ENCODE measurements around the gene PRKG1.
"Not testable (repeated sequence)": the region's sequence is repeated elsewhere in the genome, so short reads cannot be mapped to it uniquely, and the experiment has no call there.

Gene PRKG1

GRCh38 chr10:52226197-52226847, 1152.0 kb downstream of the PRKG1 start:
- H3K9ac ChIP-seq (ENCODE audit: low read depth, low read length): no peak overlapping the region
- no peaks in the 10 kb centered on the region for H3K36me3 ChIP-seq (ENCODE audit: insufficient read depth, low read length)
- H3K4me1 ChIP-seq (ENCODE audit: insufficient read depth, low read length): no peaks in the 10 kb centered on the region
- no peak overlapping the region for H3K4me3 ChIP-seq (ENCODE audit: low read length)
- H3K27me3 ChIP-seq (ENCODE audit: insufficient read depth, low read length): no peaks in the 10 kb centered on the region
- no peaks in the 10 kb centered on the region for H3K9me3 ChIP-seq (ENCODE audit: insufficient read depth, low read depth, low read length)
- 86% methylated on average over 1 of the region's 1 CpG for WGBS
- H3K27ac ChIP-seq (ENCODE audit: low read depth, low read length): no peak overlapping the region

DNA sequence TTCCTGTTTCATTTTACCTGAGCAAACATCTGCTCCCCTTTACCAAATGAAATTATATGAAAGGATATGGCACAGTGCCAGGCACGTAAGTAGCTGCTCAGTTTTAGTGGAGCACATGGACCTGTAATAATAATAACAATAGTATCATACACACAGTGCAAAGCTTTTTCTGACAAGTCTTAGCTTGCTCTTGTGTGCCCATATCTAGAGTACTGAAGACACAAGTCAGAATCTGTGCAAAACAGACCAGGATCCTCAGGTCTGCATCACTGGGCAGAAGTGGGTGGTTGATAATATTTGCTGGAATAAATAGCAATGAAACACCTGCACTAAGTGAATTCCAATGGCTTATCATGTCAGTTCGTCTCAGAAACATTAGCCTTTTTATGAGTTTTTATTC, 1154.3 kb downstream of the PRKG1 start:
- no peak overlapping the region for H3K9ac ChIP-seq (ENCODE audit: low read depth, low read length)
- H3K4me1 ChIP-seq (ENCODE audit: insufficient read depth, low read length): peaks cover 5% of the 10 kb centered on the region; the same call in 1 of the 2 replicates
- 100% methylated on average over 1 of the region's 2 CpGs for WGBS
- H3K36me3 ChIP-seq (ENCODE audit: insufficient read depth, low read length): no peaks in the 10 kb centered on the region
- H3K27ac ChIP-seq (ENCODE audit: low read depth, low read length): no peak overlapping the region
- no peaks in the 10 kb centered on the region for H3K27me3 ChIP-seq (ENCODE audit: insufficient read depth, low read length)
- H3K4me3 ChIP-seq (ENCODE audit: low read length): no peak overlapping the region
- no peaks in the 10 kb centered on the region for H3K9me3 ChIP-seq (ENCODE audit: insufficient read depth, low read depth, low read length)

DNA sequence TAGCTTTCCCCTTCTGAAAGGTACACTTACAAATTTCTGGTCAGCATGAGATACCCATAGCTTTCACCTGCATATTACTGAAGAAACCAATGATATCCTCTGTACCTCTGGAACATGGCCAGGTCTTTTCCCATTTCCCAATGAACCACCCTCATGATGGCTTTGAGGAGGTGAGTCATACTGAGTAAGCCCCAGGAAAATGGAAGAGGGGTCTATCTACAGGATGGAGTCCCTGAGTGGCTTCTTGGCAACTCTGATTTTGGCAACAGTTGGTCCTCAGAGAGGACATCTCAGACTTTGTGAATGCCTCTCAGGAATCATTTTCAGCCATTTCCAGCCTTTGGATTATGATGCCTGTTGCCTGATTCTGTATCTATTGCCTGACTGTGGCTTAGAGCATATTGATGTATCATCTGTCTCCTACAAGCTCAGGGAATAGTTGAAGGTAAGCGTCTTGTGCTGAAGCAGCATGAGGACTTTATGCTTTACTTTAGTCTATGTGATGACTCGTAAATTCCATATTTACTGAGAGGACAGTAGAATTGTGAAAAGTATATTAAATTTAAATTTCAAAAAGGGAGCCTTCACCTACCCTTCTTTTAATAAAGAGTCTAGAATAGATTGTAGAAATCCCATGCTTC, 1155.1 kb downstream of the PRKG1 start:
- WGBS: 100% methylated on average over 1 of the region's 2 CpGs
- no peak overlapping the region for H3K27ac ChIP-seq (ENCODE audit: low read depth, low read length)
- H3K9ac ChIP-seq (ENCODE audit: low read depth, low read length): no peak overlapping the region

DNA sequence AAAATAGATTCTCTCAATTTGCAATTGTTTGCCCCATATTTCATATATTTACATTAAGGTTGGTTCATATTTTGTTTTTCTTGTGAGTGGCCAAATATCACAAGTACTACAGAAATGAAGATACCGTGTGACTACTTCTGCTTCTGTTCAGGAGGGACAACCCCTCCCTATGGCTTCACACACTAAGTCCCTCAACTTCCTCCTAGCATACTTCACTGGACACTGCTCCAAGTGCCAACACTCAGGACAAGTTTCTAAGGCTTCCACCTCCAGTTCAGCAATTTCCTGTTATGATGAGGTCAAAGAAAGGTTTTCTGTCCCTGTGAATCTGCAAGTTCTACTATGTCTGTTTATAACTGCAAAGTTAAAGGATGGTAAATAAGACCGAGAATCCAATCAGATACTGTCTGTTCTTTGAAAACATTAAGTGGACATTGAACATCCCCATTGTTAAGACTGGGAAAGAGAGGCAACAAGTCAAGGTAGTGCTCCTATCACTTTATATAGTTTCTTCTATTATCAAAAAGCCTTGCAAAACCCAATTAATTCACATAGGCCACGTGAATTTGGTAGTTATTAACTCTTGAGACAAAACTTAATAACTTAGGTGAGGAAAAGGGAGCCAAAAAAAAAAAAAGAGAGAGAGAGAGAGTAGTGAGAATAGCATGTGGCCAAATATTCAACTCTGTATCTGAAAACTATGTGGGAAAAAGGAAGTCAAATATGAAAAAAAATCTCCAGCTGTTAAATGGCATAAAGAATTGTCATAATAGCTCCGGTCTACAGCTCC, 1158.5 kb downstream of the PRKG1 start:
- H3K27ac ChIP-seq (ENCODE audit: low read depth, low read length): no peak overlapping the region
- H3K9me3 ChIP-seq (ENCODE audit: insufficient read depth, low read depth, low read length): no peaks in the 10 kb centered on the region
- peak overlapping the region; percentile 53 for H3K4me3 ChIP-seq (ENCODE audit: low read length)
- peaks cover 5% of the 10 kb centered on the region; the same call in 1 of the 2 replicates for H3K4me1 ChIP-seq (ENCODE audit: insufficient read depth, low read length)
- no peaks in the 10 kb centered on the region for H3K27me3 ChIP-seq (ENCODE audit: insufficient read depth, low read length)
- H3K9ac ChIP-seq (ENCODE audit: low read depth, low read length): peak overlapping the region; percentile 59; the same call in 1 of the 2 replicates
- 57% methylated on average over 3 of the region's 4 CpGs for WGBS
- H3K36me3 ChIP-seq (ENCODE audit: insufficient read depth, low read length): no peaks in the 10 kb centered on the region

More for the DNA sequence above, 1155.1 kb downstream of the PRKG1 start:
- H3K4me3 ChIP-seq (ENCODE audit: low read length): no peak overlapping the region
- no peaks in the 10 kb centered on the region for H3K9me3 ChIP-seq (ENCODE audit: insufficient read depth, low read depth, low read length)
- H3K36me3 ChIP-seq (ENCODE audit: insufficient read depth, low read length): no peaks in the 10 kb centered on the region
- H3K27me3 ChIP-seq (ENCODE audit: insufficient read depth, low read length): no peaks in the 10 kb centered on the region
- peaks cover 5% of the 10 kb centered on the region; the same call in 1 of the 2 replicates for H3K4me1 ChIP-seq (ENCODE audit: insufficient read depth, low read length)

DNA sequence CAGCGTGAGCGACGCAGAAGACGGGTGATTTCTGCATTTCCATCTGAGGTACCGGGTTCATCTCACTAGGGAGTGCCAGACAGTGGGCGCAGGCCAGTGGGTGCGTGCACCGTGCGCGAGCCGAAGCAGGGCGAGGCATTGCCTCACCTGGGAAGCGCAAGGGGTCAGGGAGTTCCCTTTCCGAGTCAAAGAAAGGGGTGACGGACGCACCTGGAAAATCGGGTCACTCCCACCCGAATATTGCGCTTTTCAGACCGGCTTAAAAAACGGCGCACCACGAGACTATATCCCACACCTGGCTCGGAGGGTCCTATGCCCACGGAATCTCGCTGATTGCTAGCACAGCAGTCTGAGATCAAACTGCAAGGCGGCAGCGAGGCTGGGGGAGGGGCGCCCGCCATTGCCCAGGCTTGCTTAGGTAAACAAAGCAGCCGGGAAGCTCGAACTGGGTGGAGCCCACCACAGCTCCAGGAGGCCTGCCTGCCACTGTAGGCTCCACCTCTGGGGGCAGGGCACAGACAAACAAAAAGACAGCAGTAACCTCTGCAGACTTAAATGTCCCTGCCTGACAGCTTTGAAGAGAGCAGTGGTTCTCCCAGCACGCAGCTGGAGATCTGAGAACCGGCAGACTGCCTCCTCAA, 1159.2 kb downstream of the PRKG1 start:
- not testable (repeated sequence) for H3K27ac ChIP-seq (ENCODE audit: low read depth, low read length); H3K9me3 ChIP-seq (ENCODE audit: insufficient read depth, low read depth, low read length); H3K4me1 ChIP-seq (ENCODE audit: insufficient read depth, low read length); H3K27me3 ChIP-seq (ENCODE audit: insufficient read depth, low read length); H3K36me3 ChIP-seq (ENCODE audit: insufficient read depth, low read length)
- peak overlapping the region; percentile 53 for H3K4me3 ChIP-seq (ENCODE audit: low read length)
- 2% methylated on average over 4 of the region's 34 CpGs for WGBS
- peak overlapping the region; percentile 59; the same call in 1 of the 2 replicates for H3K9ac ChIP-seq (ENCODE audit: low read depth, low read length)

DNA sequence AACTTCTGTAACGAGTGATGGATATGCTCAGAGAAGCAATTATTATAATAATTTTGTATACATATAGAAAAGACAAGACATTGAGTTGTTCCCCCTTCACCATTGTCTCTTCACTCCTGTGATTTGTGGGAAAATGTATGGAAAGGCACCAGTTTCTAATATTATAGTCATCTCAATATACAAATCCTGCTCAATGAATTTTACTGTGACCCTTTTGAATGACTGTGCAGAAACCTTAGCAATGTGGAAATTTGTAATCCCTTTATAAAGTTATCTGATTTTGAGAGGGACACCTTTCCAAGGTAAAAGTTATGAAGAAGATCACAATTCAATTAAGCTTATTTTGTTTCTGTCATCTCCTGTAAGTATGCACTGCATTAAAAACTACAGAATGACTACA, 1165.5 kb downstream of the PRKG1 start:
- Histone ChIP-seq H3K9me3 (ENCODE audit: insufficient read depth, low read depth, low read length) (no peaks in the 10 kb centered on the region), H3K4me1 (ENCODE audit: insufficient read depth, low read length) (no peaks in the 10 kb centered on the region), H3K27me3 (ENCODE audit: insufficient read depth, low read length) (no peaks in the 10 kb centered on the region), H3K36me3 (ENCODE audit: insufficient read depth, low read length) (no peaks in the 10 kb centered on the region), H3K9ac (ENCODE audit: low read depth, low read length) (no peak overlapping the region), H3K27ac (ENCODE audit: low read depth, low read length) (no peak overlapping the region), H3K4me3 (ENCODE audit: low read length) (no peak overlapping the region)
- WGBS: no CpG with 5 or more reads among the region's 1 CpG

- Histone ChIP-seq H3K4me3 (ENCODE audit: low read length) (no peak overlapping the region), H3K9me3 (ENCODE audit: insufficient read depth, low read depth, low read length) (no peaks in the 10 kb centered on the region), H3K36me3 (ENCODE audit: insufficient read depth, low read length) (no peaks in the 10 kb centered on the region), H3K4me1 (ENCODE audit: insufficient read depth, low read length) (no peaks in the 10 kb centered on the region), H3K27ac (ENCODE audit: low read depth, low read length) (no peak overlapping the region), H3K9ac (ENCODE audit: low read depth, low read length) (no peak overlapping the region), H3K27me3 (ENCODE audit: insufficient read depth, low read length) (no peaks in the 10 kb centered on the region)
- 100% methylated on average over 2 of the region's 2 CpGs for WGBS
These were observed 1171.3 kb downstream of the PRKG1 start for GRCh38 chr10:52245547-52245946.

DNA sequence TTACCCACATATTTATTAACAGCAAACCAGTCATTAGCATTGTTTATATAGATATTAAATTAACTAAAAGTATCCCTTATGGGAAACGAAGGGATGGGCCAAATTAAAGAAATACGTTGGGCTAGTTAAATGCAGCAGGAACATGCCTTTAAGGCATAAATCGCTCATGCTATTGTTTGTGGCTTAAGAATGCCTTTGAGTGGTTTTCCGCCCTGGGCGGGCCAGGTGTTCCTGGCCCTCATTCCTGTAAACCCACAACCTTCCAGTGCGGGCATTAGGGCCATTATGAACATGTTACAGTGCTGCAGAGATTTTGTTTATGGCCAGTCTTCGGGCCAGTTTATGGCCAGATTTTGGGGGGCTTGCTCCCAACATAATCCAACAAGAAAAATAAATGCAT, 1173.6 kb downstream of the PRKG1 start:
- 96% methylated on average over 7 of the region's 7 CpGs for WGBS
- H3K4me1 ChIP-seq (ENCODE audit: insufficient read depth, low read length); H3K4me3 ChIP-seq (ENCODE audit: low read length); H3K9ac ChIP-seq (ENCODE audit: low read depth, low read length); H3K9me3 ChIP-seq (ENCODE audit: insufficient read depth, low read depth, low read length); H3K27ac ChIP-seq (ENCODE audit: low read depth, low read length); H3K27me3 ChIP-seq (ENCODE audit: insufficient read depth, low read length); H3K36me3 ChIP-seq (ENCODE audit: insufficient read depth, low read length): not testable (repeated sequence)

DNA sequence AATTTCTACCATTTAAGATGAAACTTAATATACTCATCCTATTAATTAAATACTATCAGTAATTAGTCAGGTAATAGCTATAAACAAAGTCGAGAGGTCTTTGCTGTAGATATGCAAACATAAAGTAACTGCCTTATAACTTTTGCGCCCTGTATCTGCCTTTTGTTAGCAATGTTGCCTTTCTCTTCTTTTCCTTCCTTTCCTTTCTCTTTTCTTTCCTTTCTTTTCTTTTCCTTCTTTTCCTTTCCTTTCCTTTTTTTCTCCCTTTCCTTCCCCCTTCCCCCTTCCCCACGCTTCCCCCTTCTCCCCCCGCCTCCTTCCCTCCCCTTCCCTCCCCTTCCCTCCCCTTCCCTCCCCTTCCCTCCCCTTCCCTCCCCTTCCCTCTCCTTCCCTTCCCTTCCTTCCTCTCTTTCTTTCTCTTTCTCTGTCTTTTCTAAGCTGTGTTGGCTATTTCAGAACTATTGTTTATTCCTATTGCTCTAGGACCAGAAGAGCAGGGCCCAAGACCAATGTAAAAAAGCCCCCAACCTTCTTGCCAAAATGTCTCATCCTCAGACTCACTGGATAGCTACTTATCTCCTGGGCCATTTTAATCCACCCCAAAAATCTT, 1174.5 kb downstream of the PRKG1 start:
- H3K4me3 ChIP-seq (ENCODE audit: low read length): no peak overlapping the region
- H3K36me3 ChIP-seq (ENCODE audit: insufficient read depth, low read length): no peaks in the 10 kb centered on the region
- H3K4me1 ChIP-seq (ENCODE audit: insufficient read depth, low read length): no peaks in the 10 kb centered on the region
- H3K9ac ChIP-seq (ENCODE audit: low read depth, low read length): no peak overlapping the region
- no peak overlapping the region for H3K27ac ChIP-seq (ENCODE audit: low read depth, low read length)
- H3K27me3 ChIP-seq (ENCODE audit: insufficient read depth, low read length): no peaks in the 10 kb centered on the region
- H3K9me3 ChIP-seq (ENCODE audit: insufficient read depth, low read depth, low read length): no peaks in the 10 kb centered on the region
- WGBS: 99% methylated on average over 2 of the region's 4 CpGs

DNA sequence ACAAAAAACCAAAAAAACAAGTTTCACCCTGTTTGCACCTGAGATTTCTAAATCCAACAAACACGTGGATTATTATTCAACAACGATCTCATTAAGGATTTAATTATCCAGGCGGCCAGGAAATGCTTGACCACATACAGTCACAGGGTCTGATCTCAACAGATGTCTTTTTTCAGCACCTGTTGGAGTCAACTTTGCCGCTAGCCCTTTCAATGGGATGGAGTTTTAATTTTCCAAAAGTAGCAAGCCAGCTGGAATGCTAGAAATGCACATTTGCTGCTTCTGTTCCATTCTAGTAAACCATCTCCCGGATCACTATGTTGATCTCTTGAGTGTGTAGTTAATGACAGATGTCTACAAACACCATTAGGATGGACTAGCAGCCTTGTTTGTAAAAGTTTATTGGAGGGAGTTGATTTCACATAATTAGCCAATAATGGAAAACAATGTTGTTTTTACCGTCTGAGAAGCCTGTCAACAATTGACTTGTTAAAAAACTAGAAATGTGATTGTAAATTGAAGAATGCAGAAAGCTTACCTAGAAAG, 1175.6 kb downstream of the PRKG1 start:
- 93% methylated on average over 6 of the region's 6 CpGs for WGBS
- no peak overlapping the region for H3K27ac ChIP-seq (ENCODE audit: low read depth, low read length)
- H3K4me3 ChIP-seq (ENCODE audit: low read length): no peak overlapping the region

More for the DNA sequence above, 1175.6 kb downstream of the PRKG1 start:
- H3K9ac ChIP-seq (ENCODE audit: low read depth, low read length): no peak overlapping the region
- H3K36me3 ChIP-seq (ENCODE audit: insufficient read depth, low read length): no peaks in the 10 kb centered on the region
- H3K4me1 ChIP-seq (ENCODE audit: insufficient read depth, low read length): no peaks in the 10 kb centered on the region
- no peaks in the 10 kb centered on the region for H3K27me3 ChIP-seq (ENCODE audit: insufficient read depth, low read length)
- no peaks in the 10 kb centered on the region for H3K9me3 ChIP-seq (ENCODE audit: insufficient read depth, low read depth, low read length)

Data from HUES64 (cell line).